Chondrocyte (in vitro differentiated cells): ENCODE measurements around the gene RAB31. TPM values are rescaled to one million over a fixed set of nuclear protein-coding genes. Genes with fewer than 3 reads are reported as not detected.

Experiments used
- DNase-seq: peaks from one replicate; pipeline ENCODE4 v3.0.0; 2021; ENCODE audit warnings: mixed read lengths, low spot score
- H3K27ac Mint-ChIP-seq: one replicate; pipeline ENCODE4 v1.8.0; 2021; ENCODE audit warnings: mild to moderate bottlenecking, moderate library complexity, mixed read lengths; ENCODE audit not compliant: unreplicated experiment
- H3K27me3 Mint-ChIP-seq: 2 replicates; pipeline ENCODE4 v1.8.0; 2021; ENCODE audit warnings: low read depth, mixed read lengths
- H3K36me3 Mint-ChIP-seq: 2 replicates; pipeline ENCODE4 v1.8.0; 2021; ENCODE audit warnings: low read depth, mixed read lengths
- H3K4me1 Mint-ChIP-seq: 2 replicates; pipeline ENCODE4 v1.8.0; 2021; ENCODE audit warnings: low read depth, mild to moderate bottlenecking, mixed read lengths
- H3K4me3 Mint-ChIP-seq: one replicate; pipeline ENCODE4 v1.8.0; 2021; ENCODE audit warnings: mild to moderate bottlenecking, moderate library complexity, mixed read lengths; ENCODE audit not compliant: unreplicated experiment
- H3K9me3 Mint-ChIP-seq: 2 replicates; pipeline ENCODE4 v1.8.0; 2021; ENCODE audit warnings: low read depth, mixed read lengths
- total RNA-seq: library from RNA; stranded (reverse); gene quantifications from 3 replicates; pipeline ENCODE4 v1.2.1, GENCODE V29; 2021
- TF ChIP-seq, protein P1 (sequence below): fragments of 200-600 bp; sonication (generic); IDR thresholded peaks from 2 replicates; pipeline ENCODE4 v1.5.0; 2021; ENCODE audit warnings: antibody characterized with exemption, mild to moderate bottlenecking, moderate library complexity

RAB31 gene
- total RNA-seq, 1 donor from 2014 or later: 87.7 TPM

DNA sequence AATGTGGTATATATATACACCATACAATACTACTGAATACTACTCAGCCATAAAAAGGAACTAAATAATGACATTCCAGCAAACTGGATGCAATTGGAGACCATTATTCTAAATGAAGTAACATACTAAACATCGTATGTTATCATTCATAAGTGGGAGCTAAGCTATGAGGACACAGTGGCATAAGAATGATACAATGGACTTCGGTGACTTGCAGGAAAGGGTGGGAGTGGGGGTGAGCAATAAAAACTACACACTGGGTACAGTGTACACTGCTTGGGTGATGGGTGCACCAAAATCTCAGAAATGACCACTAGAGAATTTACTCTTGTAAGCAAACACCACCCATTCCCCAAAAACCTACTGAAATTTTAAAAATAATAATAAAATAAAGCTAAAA, 87.9 kb downstream of the RAB31 start:
- peaks cover 14% of the 10 kb centered on the region for H3K36me3 Mint-ChIP-seq
- no peak overlapping the region for H3K4me3 Mint-ChIP-seq
- TF ChIP-seq, protein P1, sequence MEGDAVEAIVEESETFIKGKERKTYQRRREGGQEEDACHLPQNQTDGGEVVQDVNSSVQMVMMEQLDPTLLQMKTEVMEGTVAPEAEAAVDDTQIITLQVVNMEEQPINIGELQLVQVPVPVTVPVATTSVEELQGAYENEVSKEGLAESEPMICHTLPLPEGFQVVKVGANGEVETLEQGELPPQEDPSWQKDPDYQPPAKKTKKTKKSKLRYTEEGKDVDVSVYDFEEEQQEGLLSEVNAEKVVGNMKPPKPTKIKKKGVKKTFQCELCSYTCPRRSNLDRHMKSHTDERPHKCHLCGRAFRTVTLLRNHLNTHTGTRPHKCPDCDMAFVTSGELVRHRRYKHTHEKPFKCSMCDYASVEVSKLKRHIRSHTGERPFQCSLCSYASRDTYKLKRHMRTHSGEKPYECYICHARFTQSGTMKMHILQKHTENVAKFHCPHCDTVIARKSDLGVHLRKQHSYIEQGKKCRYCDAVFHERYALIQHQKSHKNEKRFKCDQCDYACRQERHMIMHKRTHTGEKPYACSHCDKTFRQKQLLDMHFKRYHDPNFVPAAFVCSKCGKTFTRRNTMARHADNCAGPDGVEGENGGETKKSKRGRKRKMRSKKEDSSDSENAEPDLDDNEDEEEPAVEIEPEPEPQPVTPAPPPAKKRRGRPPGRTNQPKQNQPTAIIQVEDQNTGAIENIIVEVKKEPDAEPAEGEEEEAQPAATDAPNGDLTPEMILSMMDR: no peak
- no peak for DNase-seq
- peaks cover 8% of the 10 kb centered on the region for H3K9me3 Mint-ChIP-seq
- peaks cover 1% of the 10 kb centered on the region for H3K4me1 Mint-ChIP-seq
- no peaks in the 10 kb centered on the region for H3K27me3 Mint-ChIP-seq
- H3K27ac Mint-ChIP-seq: no peak overlapping the region

DNA sequence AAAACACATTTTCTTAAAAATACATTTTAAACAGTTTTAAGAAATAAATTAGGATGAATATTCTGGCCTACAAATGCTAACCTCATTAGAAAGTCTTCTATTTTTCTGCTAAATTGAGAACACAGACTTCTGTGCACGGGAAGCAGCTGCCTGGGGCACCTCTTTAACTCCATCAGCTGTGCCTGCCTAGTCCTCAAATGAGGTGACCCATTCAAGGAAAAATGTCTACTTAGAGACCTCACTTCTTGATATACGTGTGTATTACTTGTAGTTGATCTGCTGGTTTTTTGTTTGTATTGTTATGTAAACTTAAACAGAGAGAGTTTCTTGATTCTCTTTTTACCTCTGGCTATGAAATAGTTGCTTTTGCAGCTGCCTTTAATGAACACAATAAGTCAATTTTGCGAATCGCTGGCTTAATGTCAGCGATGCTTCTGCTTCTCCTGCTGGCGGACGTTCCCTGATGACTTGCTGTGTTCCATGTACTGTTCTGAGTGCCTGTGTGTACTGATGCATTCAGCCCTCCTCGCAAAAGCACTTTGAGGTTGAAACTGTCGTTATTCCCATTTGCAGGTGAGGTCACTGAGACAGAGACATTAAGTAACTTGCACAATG, 88.9 kb downstream of the RAB31 start:
- Mint-ChIP-seq H3K4me1 (no peaks in the 10 kb centered on the region), H3K27me3 (no peaks in the 10 kb centered on the region)

DNA sequence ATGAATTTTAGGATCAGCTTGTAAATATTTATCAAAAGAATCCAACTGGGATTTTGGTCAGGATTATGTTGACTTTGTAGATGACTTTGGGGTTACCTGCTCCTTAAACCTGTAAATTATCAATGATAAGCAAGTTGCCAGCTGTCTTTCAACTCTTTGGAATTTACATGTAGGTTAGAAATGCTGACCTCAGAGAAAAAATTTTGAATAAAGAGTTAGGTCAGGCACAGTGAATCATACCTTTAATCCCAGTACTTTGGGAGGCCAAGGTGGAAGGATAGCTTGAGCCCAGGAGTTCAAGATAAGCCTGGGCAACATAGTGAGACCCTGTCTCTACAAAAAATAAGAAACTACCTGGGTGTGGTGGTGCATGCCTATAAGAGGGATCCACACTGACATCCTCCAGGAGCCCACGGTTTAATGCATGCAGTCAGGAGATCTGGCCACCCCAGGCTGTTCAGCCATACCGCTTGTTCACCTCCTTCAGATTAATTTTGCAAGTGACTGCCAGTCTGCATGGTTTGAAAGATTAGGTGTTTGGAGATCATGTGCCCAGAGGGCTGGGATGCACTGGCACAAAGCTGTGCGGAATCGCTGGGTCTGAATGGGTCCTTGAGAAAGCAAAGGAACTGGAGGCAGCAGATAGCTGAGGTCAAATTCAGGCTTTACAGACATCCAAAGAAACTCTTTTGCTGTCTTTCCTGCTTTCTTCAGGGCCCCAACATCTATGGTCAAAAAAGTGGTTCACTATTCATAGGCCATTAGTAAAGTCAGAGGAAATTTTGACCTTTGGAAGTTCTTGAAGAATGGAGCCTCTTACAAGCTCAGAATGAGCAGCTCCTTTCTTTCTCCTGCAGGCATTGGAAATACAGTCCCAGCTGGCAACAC, 94.3 kb downstream of the RAB31 start:
- H3K27me3 Mint-ChIP-seq: no peaks in the 10 kb centered on the region
- H3K9me3 Mint-ChIP-seq: peaks cover 2% of the 10 kb centered on the region
- peaks cover 45% of the 10 kb centered on the region for H3K4me1 Mint-ChIP-seq
- no peak for DNase-seq
- TF ChIP-seq, protein P1: no peak
- H3K27ac Mint-ChIP-seq: peak overlapping the region; percentile 95
- H3K4me3 Mint-ChIP-seq: peak overlapping the region; percentile 41
- peaks cover 6% of the 10 kb centered on the region for H3K36me3 Mint-ChIP-seq

More for the DNA sequence above, 88.9 kb downstream of the RAB31 start:
- TF ChIP-seq, protein P1: no peak
- Mint-ChIP-seq H3K27ac (no peak overlapping the region), H3K4me3 (no peak overlapping the region), H3K9me3 (peaks cover 8% of the 10 kb centered on the region), H3K36me3 (peaks cover 14% of the 10 kb centered on the region)
- DNase-seq: no peak

DNA sequence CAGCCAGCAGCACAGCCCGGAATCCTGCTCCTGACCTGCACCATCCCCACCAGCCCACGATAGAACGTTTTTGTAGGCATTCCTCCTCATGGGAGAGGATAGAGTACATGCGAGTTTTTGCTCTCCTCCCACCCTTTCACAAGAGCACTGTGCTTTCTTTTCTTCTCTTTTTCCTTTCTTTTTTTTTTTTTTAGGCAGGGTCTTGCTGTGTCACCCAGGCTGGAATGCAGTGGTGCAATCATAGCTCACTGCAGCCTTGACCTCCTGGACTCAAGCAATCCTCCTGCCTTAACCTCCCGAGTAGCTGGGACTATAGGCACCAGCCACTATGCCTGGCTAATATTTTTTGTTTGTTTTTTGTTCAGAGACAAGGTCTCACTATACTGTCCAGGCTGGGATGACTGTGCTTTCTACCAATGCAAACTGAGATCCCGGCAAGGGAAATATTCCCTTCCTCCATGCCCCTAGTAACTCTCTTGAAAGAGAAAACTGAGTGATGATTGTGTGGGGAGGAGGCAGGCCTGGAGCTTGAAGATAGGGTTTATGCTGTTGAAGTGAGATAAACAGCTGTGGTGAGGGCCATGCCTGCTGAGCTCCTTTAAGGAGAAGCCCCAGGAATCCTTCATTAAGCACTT, 95.1 kb downstream of the RAB31 start:
- Mint-ChIP-seq H3K9me3 (peaks cover 2% of the 10 kb centered on the region), H3K27ac (peak overlapping the region; percentile 95), H3K4me3 (peak overlapping the region; percentile 41), H3K4me1 (peaks cover 52% of the 10 kb centered on the region), H3K36me3 (peaks cover 6% of the 10 kb centered on the region), H3K27me3 (no peaks in the 10 kb centered on the region)
- DNase-seq: no peak
- TF ChIP-seq, protein P1: no peak
